GM12872 (cell line): ENCODE measurements around the gene SDK2.

Experiments
- TF ChIP-seq, protein P1 (sequence below): IDR thresholded peaks from 3 replicates; pipeline ENCODE4 v1.5.1; 2011; ENCODE audit warnings: low read depth, mild to moderate bottlenecking, low read length, moderate library complexity; ENCODE audit not compliant: insufficient read depth

SDK2 gene

DNA sequence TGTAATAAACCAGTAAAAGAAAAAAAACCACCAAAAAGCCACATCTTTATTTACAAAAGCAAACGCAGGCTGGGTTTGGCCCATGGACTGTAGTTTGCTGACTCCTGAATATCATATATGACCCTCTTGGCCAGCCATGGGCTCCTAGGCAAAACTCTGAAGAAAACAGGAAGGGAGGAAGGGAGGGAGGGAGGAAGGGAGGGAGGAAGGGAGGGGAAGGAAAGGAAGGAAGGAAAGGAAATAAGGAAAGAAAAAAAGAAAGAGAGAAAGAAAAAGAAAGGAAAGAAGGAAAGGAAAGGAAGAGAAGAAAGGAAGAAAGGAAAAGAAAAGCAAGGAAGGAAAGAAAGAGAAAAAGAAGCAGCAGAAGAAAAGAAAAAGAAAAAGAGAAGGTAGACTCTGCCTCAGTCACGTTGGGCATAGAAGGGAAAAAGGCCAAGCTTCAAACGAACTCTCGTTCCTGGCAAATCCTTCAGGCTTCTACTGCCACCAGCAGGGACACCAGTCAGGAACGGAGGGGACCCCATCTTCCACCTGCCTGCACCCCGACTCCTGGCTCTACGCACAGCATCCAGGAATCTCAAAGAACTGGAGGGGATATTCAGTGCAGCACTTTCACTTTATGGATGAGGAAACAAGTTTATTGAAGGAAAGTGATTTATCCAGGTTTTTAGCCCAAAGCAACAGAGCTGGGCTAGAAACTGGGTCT lies 354.5 kb downstream of the SDK2 start:
- TF ChIP-seq, protein P1, sequence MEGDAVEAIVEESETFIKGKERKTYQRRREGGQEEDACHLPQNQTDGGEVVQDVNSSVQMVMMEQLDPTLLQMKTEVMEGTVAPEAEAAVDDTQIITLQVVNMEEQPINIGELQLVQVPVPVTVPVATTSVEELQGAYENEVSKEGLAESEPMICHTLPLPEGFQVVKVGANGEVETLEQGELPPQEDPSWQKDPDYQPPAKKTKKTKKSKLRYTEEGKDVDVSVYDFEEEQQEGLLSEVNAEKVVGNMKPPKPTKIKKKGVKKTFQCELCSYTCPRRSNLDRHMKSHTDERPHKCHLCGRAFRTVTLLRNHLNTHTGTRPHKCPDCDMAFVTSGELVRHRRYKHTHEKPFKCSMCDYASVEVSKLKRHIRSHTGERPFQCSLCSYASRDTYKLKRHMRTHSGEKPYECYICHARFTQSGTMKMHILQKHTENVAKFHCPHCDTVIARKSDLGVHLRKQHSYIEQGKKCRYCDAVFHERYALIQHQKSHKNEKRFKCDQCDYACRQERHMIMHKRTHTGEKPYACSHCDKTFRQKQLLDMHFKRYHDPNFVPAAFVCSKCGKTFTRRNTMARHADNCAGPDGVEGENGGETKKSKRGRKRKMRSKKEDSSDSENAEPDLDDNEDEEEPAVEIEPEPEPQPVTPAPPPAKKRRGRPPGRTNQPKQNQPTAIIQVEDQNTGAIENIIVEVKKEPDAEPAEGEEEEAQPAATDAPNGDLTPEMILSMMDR: no peak

DNA sequence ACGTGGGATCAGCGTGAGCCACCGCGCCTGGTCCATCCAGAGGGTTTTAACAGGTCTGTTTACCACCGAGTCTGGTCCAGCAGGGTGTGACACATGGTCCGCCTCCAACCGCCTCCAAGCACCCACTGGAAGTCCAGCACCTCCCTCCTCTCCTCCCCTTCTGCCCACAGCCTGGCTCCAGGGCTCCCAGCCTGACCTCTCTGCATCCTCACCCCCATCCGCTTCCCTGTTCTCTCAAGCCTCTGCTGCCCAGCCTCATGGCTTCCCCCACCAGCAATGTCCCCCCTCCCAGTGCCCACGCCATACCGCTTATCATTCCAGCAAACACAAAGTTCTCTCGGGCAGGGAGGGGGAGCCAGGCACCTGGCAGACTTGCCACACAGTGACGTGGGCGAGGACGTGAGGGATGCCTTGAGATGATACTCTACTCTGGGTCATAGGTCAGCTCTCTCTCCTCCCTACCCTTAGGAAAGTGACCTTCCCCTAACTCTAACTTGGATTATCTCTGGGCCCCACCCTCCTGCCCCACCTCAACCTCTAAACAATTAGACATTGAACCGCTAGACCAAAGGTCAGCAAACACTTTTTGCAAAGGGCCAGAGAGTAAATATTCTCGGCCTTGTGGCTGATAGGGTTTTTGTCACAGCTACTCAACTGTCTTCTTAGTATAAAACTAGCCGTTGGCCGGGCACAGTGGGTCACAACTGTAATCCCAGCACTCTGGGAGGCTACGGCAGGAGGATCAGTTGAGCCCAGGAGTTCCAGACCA lies 355.5 kb downstream of the SDK2 start:
- TF ChIP-seq, protein P1: no peak

DNA sequence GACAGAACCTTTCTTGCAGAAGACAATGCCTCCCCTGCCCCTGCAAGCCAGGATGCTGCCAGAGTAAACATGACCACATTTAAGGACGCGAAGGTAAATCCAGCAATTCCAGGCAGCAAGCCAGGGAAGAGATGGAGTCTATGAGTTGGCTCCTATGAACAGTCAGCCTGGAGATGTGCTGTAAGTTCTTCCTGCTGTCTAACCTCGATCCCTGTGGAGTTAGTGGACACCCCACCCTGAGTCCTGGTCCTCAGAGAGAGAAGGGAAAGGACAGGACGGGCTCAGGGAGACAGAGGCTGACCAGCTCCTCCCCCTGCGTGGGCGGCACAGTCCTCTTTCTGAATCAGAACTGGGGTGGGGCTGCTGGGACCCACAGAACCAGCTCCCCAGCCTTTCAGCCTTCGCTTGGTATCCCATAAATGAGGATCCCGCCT lies 357.4 kb downstream of the SDK2 start:
- TF ChIP-seq, protein P1: no peak

DNA sequence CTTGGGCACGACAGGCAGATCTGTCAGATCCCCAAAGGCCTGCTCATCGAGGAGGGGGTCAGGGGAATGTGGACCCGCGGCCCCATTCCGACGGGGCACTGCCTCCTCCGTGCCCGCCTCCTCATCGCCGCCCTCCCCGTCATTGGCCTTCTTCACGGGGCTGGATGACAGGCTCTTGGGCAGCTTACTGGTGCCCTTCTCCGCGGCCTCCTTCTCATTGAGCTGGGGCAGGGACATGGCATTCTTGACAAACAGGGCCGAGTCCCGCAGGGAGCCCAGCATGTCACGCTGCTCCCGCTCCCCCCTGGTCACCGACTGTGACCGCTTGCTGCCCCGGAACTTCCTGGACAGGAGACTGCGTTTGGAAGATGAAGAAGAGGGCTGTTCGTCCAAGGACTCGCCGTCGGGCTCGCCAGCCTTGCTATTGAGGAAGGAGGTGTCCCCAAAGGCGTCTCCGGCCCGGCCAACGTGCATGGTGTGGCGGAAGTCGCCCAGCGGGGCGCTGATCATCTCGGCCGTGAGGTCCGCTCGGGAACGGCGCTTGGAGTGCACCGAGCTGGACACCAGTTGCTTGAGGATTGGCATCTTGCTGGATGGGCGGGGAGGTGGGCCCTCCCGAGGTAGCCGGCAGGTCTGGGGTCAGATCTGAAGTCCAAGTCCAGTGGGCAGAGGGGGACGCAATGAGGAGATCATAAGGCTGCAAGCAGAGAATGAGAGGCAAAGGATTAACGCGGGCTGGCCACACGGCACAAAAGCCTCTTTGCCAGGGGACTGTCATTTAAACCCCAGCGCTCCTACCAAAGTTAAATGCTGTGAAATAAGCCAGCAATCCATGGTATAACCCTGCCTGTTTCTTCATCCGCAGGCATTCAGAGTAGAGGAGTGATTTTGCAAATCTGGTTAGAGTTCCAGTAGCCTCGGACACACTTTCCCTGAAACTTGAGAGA lies 358.1 kb downstream of the SDK2 start:
- TF ChIP-seq, protein P1: no peak

DNA sequence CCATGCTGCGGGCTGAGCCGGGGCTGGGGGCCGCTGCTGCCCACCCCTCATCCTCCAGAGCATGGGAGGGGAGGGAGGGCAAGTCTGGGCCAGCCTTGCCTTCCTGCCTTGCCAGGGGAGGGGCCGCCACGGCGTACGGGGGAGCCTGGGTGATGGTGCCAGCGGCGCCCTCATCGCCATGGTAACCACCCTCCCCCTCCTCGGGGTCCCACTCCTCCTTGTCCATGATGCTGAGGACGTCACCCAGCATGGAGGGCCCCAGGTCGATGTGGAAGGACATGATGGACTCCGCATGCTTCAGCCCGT lies 358.7 kb downstream of the SDK2 start:
- TF ChIP-seq, protein P1: no peak

DNA sequence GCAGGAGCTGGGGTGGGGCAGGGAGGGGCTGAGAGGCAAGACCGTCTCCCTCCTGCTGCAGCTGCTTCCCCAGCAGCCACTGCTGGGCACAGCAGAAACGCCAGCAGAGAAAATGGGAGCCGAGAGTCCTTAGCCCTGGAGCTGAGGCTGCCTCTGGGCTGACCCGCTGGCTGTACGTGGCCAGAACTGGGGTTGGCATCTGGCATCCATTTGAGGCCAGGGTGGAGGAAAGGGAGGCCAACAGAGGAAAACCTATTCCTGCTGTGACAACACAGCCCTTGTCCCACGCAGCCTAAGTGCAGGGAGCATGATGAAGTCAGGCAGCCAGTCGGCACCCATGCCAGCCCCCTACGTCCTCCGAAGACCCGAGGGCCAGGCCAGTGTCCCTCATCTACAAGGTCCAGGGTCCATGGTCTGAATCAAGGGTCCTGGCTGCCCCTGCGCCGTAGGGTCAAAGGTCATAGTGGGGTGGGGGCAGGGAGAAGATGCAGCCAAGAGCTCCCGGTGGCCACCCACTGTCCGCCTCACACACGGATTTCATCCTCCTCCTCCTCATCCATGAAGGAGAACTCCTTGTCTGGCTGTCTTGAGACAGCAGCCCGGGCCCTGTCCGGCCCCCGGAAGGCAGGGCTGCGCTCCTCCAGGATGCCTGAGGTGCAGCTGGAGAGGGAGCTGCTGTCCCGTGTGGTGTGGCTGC lies 359.2 kb downstream of the SDK2 start:
- TF ChIP-seq, protein P1: no peak
